GM23338 (cell line): ENCODE results near the gene MOK. TPM values are rescaled to one million over a fixed set of nuclear protein-coding genes. Genes with fewer than 3 reads are reported as not detected.

Experiments
- ATAC-seq: fragments of 200-7000 bp; cut with Tn5 transposase; 3 replicates; pipeline ENCODE4 v1.9.1; 2020
- DNase-seq: peaks from one replicate; pipeline ENCODE4 v3.0.0-alpha.2; 2015; ENCODE audit warnings: low spot score
- H2AFZ ChIP-seq: fragments of 200-600 bp; sonication (generic); 2 replicates; pipeline ENCODE4 v1.8.0; 2016; ENCODE audit warnings: antibody characterized with exemption, mild to moderate bottlenecking, moderate library complexity
- H3F3A ChIP-seq: fragments of 200-600 bp; sonication (generic); replicated peaks from 2 replicates; pipeline ENCODE4 v1.8.0; 2017; ENCODE audit warnings: antibody characterized with exemption, mixed run types, low read depth
- H3K27ac ChIP-seq: fragments of 200-600 bp; sonication (generic); 2 replicates; pipeline ENCODE4 v1.6.1; 2016; ENCODE audit warnings: low read depth
- H3K27me3 ChIP-seq: fragments of 200-600 bp; sonication (generic); 2 replicates; pipeline ENCODE4 v1.8.0; 2016; ENCODE audit warnings: mild to moderate bottlenecking, mixed run types, moderate library complexity; ENCODE audit not compliant: insufficient read depth
- H3K36me3 ChIP-seq: fragments of 200-600 bp; sonication (generic); 2 replicates; pipeline ENCODE4 v1.8.0; 2016; ENCODE audit warnings: mild to moderate bottlenecking; ENCODE audit not compliant: insufficient read depth
- H3K4me1 ChIP-seq: fragments of 200-600 bp; sonication (generic); 2 replicates; pipeline ENCODE4 v1.8.0; 2016; ENCODE audit warnings: mild to moderate bottlenecking, moderate library complexity; ENCODE audit not compliant: insufficient read depth
- H3K4me2 ChIP-seq: fragments of 200-600 bp; sonication (generic); 2 replicates; pipeline ENCODE4 v1.7.1; 2017; ENCODE audit warnings: mixed run types
- H3K4me3 ChIP-seq: fragments of 200-600 bp; sonication (generic); 2 replicates; pipeline ENCODE4 v1.6.1; 2016; ENCODE audit warnings: mixed run types
- H3K79me2 ChIP-seq: fragments of 200-600 bp; sonication (generic); replicated peaks from 2 replicates; pipeline ENCODE4 v1.8.0; 2017; ENCODE audit warnings: mild to moderate bottlenecking; ENCODE audit not compliant: insufficient read depth
- H3K9me2 ChIP-seq: fragments of 200-600 bp; sonication (generic); 2 replicates; pipeline ENCODE4 v1.8.0; 2017; ENCODE audit not compliant: insufficient read depth
- H4K20me1 ChIP-seq: fragments of 200-600 bp; sonication (generic); replicated peaks from 2 replicates; pipeline ENCODE4 v1.8.0; 2017; ENCODE audit warnings: mild to moderate bottlenecking; ENCODE audit not compliant: insufficient read depth
- H3K27ac Mint-ChIP-seq: 2 replicates; pipeline ENCODE4 v1.8.0; 2020; ENCODE audit warnings: inconsistent platforms, mild to moderate bottlenecking, moderate library complexity, mixed read lengths
- H3K27me3 Mint-ChIP-seq: 3 replicates; pipeline ENCODE4 v1.8.0; 2022; ENCODE audit warnings: low read depth, mild to moderate bottlenecking, moderate library complexity, mixed read lengths, inconsistent platforms; ENCODE audit not compliant: insufficient read depth, poor library complexity
- H3K36me3 Mint-ChIP-seq: 3 replicates; pipeline ENCODE4 v1.8.0; 2021; ENCODE audit warnings: low read depth, mild to moderate bottlenecking, inconsistent platforms, moderate library complexity, mixed read lengths
- H3K4me1 Mint-ChIP-seq: 3 replicates; pipeline ENCODE4 v1.8.0; 2020; ENCODE audit warnings: mild to moderate bottlenecking, inconsistent platforms, mixed read lengths
- H3K4me3 Mint-ChIP-seq: 3 replicates; pipeline ENCODE4 v1.8.0; 2021; ENCODE audit warnings: moderate library complexity, mild to moderate bottlenecking, inconsistent platforms, mixed read lengths
- H3K9me3 Mint-ChIP-seq: 3 replicates; pipeline ENCODE4 v1.8.0; 2020; ENCODE audit warnings: moderate library complexity, mild to moderate bottlenecking, inconsistent platforms, mixed read lengths
- CREB1 ChIP-seq: fragments of 250-450 bp; sonication (Bioruptor Pico); IDR thresholded peaks from 2 replicates; pipeline ENCODE4 v1.5.0; 2020; ENCODE audit warnings: low read depth, mild to moderate bottlenecking, moderate library complexity
- ETS1 ChIP-seq: IDR thresholded peaks from 2 replicates; pipeline ENCODE4 v1.6.1; 2016; ENCODE audit warnings: antibody characterized with exemption
- EZH2phosphoT487 ChIP-seq: fragments of 200-600 bp; sonication (generic); IDR thresholded peaks from one replicate; pipeline ENCODE4 v1.8.1; 2018; ENCODE audit warnings: antibody characterized with exemption; ENCODE audit not compliant: unreplicated experiment
- JUNB ChIP-seq: IDR thresholded peaks from one replicate; pipeline ENCODE4 v1.6.1; 2016; ENCODE audit warnings: antibody characterized with exemption; ENCODE audit not compliant: unreplicated experiment
- NANOG ChIP-seq: IDR thresholded peaks from 2 replicates; pipeline ENCODE4 v1.6.1; 2016; ENCODE audit warnings: antibody characterized with exemption, borderline replicate concordance
- POLR2AphosphoS5 ChIP-seq: IDR thresholded peaks from 2 replicates; pipeline ENCODE4 v1.6.1; 2016; ENCODE audit warnings: antibody characterized with exemption, low read depth
- REST ChIP-seq: IDR thresholded peaks from one replicate; pipeline ENCODE4 v1.6.1; 2018; ENCODE audit warnings: antibody characterized with exemption; ENCODE audit not compliant: unreplicated experiment
- STAT1 ChIP-seq: IDR thresholded peaks from one replicate; pipeline ENCODE4 v1.6.1; 2016; ENCODE audit warnings: antibody characterized with exemption; ENCODE audit not compliant: unreplicated experiment
- ZNF114 ChIP-seq: fragments of 250-450 bp; sonication (Bioruptor Pico); IDR thresholded peaks from 2 replicates; pipeline ENCODE4 v1.5.0; 2020; ENCODE audit warnings: mild to moderate bottlenecking, moderate library complexity
- ZNF331 ChIP-seq: fragments of 250-450 bp; sonication (Bioruptor Pico); IDR thresholded peaks from 2 replicates; pipeline ENCODE4 v1.5.0; 2020; ENCODE audit warnings: low read depth, mild to moderate bottlenecking, moderate library complexity
- polyA plus RNA-seq: library from polyadenylated mRNA; unstranded; fragments of >200 nt; fragmentation: Nextera tagmentation; extraction: Ambion mirVana; gene quantifications from 2 replicates; pipeline ENCODE4 v1.2.1, GENCODE V29; 2016
- total RNA-seq: library from RNA; depleted of rRNA; stranded (reverse); fragments of >200 nt; shearing (Covaris generic); gene quantifications from 2 replicates; pipeline ENCODE4 v1.2.3, GENCODE V29; 2014
- TF ChIP-seq, protein P1 (sequence below), 2 experiments: fragments of 200-600 bp in 1 of 2; sonication (generic) in 1 of 2; conservative IDR thresholded peaks; 2 replicates each; pipeline versions ENCODE4 v1.5.1 to v1.6.1; 2016 to 2017; ENCODE audit warnings: antibody characterized with exemption in 2 of 2, low read depth in 2 of 2, mild to moderate bottlenecking in 2 of 2, moderate library complexity in 1 of 2
- TF ChIP-seq, protein P2 (sequence below): fragments of 250-450 bp; sonication (Bioruptor Pico); IDR thresholded peaks from 2 replicates; pipeline ENCODE4 v1.5.0; 2020; ENCODE audit warnings: mild to moderate bottlenecking, moderate library complexity

The MOK gene
- total and polyA plus RNA-seq, 2 experiments from 2014 or later, result 3.1 TPM

GRCh38 chr14:102319351-102320032 is 14.5 kb upstream of the MOK start, which contains the start of gene ZNF839:
Gene ZNF839 (plus strand): TSS chr14:102319746. CDS start chr14:102319766, 20 bp downstream.
- ATAC-seq, result peak; percentile 44

More at GRCh38 chr14:102319351-102320032, 14.5 kb upstream of the MOK start, which contains the start of gene ZNF839:
- Histone ChIP-seq H3K4me3 (peak within 1 kb of the TSS; percentile 62), H3K27ac (0 out of 2 replicates have a peak within 1 kb of the TSS, but pooled peaks have one; percentile 11), H2AFZ (peak within 1 kb of the TSS; percentile 89), H3K36me3 (no peaks in the 10 kb centered on the region), H3K4me2 (peak within 1 kb of the TSS; percentile 96), H3K27me3 (peaks cover 18% of the 10 kb centered on the region), H4K20me1 (no peaks in the 10 kb centered on the region), H3F3A (peaks cover 26% of the 10 kb centered on the region), H3K9me2 (no peaks in the 10 kb centered on the region), H3K79me2 (no peaks in the 10 kb centered on the region), H3K4me1 (peaks cover 27% of the 10 kb centered on the region)
- Mint-ChIP-seq H3K4me1 (peaks cover 28% of the 10 kb centered on the region), H3K27me3 (peaks cover 29% of the 10 kb centered on the region), H3K36me3 (peaks cover 4% of the 10 kb centered on the region; the same call in 2 of the 3 replicates), H3K27ac (peak within 1 kb of the TSS; percentile 97), H3K4me3 (peak within 1 kb of the TSS; percentile 95), H3K9me3 (0 out of 3 replicates have a peak, but pooled peaks cover 5% of the 10 kb centered on the region)
- TF ChIP-seq ZNF331, result no peak
- TF ChIP-seq CREB1 (CRISPR knock-in tag), result peak; percentile 96
- no peak for TF ChIP-seq NANOG
- no peak for TF ChIP-seq JUNB
- TF ChIP-seq, protein P1, sequence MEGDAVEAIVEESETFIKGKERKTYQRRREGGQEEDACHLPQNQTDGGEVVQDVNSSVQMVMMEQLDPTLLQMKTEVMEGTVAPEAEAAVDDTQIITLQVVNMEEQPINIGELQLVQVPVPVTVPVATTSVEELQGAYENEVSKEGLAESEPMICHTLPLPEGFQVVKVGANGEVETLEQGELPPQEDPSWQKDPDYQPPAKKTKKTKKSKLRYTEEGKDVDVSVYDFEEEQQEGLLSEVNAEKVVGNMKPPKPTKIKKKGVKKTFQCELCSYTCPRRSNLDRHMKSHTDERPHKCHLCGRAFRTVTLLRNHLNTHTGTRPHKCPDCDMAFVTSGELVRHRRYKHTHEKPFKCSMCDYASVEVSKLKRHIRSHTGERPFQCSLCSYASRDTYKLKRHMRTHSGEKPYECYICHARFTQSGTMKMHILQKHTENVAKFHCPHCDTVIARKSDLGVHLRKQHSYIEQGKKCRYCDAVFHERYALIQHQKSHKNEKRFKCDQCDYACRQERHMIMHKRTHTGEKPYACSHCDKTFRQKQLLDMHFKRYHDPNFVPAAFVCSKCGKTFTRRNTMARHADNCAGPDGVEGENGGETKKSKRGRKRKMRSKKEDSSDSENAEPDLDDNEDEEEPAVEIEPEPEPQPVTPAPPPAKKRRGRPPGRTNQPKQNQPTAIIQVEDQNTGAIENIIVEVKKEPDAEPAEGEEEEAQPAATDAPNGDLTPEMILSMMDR (conservative IDR thresholded peaks at IDR 0.05; ENCODE audit: low read depth in 2 of 2), result no peak
- no peak for TF ChIP-seq ZNF114 (CRISPR knock-in tag)
- TF ChIP-seq REST, result no peak
- peak; percentile 64 for TF ChIP-seq POLR2AphosphoS5
- TF ChIP-seq, protein P2, sequence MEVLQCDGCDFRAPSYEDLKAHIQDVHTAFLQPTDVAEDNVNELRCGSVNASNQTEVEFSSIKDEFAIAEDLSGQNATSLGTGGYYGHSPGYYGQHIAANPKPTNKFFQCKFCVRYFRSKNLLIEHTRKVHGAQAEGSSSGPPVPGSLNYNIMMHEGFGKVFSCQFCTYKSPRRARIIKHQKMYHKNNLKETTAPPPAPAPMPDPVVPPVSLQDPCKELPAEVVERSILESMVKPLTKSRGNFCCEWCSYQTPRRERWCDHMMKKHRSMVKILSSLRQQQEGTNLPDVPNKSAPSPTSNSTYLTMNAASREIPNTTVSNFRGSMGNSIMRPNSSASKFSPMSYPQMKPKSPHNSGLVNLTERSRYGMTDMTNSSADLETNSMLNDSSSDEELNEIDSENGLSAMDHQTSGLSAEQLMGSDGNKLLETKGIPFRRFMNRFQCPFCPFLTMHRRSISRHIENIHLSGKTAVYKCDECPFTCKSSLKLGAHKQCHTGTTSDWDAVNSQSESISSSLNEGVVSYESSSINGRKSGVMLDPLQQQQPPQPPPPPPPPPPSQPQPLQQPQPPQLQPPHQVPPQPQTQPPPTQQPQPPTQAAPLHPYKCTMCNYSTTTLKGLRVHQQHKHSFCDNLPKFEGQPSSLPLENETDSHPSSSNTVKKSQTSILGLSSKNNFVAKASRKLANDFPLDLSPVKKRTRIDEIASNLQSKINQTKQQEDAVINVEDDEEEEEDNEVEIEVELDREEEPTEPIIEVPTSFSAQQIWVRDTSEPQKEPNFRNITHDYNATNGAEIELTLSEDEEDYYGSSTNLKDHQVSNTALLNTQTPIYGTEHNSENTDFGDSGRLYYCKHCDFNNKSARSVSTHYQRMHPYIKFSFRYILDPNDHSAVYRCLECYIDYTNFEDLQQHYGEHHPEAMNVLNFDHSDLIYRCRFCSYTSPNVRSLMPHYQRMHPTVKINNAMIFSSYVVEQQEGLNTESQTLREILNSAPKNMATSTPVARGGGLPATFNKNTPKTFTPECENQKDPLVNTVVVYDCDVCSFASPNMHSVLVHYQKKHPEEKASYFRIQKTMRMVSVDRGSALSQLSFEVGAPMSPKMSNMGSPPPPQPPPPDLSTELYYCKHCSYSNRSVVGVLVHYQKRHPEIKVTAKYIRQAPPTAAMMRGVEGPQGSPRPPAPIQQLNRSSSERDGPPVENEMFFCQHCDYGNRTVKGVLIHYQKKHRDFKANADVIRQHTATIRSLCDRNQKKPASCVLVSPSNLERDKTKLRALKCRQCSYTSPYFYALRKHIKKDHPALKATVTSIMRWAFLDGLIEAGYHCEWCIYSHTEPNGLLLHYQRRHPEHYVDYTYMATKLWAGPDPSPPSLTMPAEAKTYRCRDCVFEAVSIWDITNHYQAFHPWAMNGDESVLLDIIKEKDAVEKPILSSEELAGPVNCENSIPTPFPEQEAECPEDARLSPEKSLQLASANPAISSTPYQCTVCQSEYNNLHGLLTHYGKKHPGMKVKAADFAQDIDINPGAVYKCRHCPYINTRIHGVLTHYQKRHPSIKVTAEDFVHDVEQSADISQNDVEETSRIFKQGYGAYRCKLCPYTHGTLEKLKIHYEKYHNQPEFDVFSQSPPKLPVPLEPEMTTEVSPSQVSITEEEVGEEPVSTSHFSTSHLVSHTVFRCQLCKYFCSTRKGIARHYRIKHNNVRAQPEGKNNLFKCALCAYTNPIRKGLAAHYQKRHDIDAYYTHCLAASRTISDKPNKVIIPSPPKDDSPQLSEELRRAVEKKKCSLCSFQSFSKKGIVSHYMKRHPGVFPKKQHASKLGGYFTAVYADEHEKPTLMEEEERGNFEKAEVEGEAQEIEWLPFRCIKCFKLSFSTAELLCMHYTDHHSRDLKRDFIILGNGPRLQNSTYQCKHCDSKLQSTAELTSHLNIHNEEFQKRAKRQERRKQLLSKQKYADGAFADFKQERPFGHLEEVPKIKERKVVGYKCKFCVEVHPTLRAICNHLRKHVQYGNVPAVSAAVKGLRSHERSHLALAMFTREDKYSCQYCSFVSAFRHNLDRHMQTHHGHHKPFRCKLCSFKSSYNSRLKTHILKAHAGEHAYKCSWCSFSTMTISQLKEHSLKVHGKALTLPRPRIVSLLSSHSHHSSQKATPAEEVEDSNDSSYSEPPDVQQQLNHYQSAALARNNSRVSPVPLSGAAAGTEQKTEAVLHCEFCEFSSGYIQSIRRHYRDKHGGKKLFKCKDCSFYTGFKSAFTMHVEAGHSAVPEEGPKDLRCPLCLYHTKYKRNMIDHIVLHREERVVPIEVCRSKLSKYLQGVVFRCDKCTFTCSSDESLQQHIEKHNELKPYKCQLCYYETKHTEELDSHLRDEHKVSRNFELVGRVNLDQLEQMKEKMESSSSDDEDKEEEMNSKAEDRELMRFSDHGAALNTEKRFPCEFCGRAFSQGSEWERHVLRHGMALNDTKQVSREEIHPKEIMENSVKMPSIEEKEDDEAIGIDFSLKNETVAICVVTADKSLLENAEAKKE (CRISPR knock-in tag), result no peak
- no peak for TF ChIP-seq EZH2phosphoT487
- TF ChIP-seq STAT1, result no peak
- TF ChIP-seq ETS1, result no peak
- DNase-seq, result peak; percentile 93
